Activated T-cell treated with anti-CD3 and anti-CD28 coated beads, Interleukin-2, amount 50 U/mL, for 72 hours (primary cell): ENCODE data around the gene MTURN. TPM values are rescaled to one million over a fixed set of nuclear protein-coding genes. Genes with fewer than 3 reads are reported as not detected.
"Not testable (repeated sequence)": the region's sequence is repeated elsewhere in the genome, so short reads cannot be mapped to it uniquely, and the experiment has no call there.

Source experiments
- ATAC-seq, 2 donors: fragments of 150-1000 bp; cut with Tn5 transposase; replicated peaks in 1 of 2; 2 replicates each; pipeline ENCODE4 v1.10.0; 2021; ENCODE audit warnings: moderate library complexity in 2 of 2, mild to moderate bottlenecking in 1 of 2
- DNase-seq, 2 donors: peaks; one replicate each; pipeline ENCODE4 v3.0.0; 2021 to 2022; ENCODE audit warnings: mixed read lengths in 1 of 2
- H3K27ac Mint-ChIP-seq: one replicate; pipeline ENCODE4 v1.8.0; 2022; ENCODE audit warnings: mild to moderate bottlenecking, moderate library complexity, mixed read lengths
- H3K27me3 Mint-ChIP-seq: one replicate; pipeline ENCODE4 v1.8.0; 2022; ENCODE audit warnings: low read depth, mixed read lengths
- H3K36me3 Mint-ChIP-seq, 2 donors: one replicate each; pipeline ENCODE4 v1.8.0; 2022; ENCODE audit warnings: mixed read lengths in 2 of 2, mild to moderate bottlenecking in 1 of 2; ENCODE audit not compliant: insufficient read depth in 2 of 2
- H3K4me1 Mint-ChIP-seq: one replicate; pipeline ENCODE4 v1.8.0; 2022; ENCODE audit warnings: low read depth, mixed read lengths
- H3K4me3 Mint-ChIP-seq, 2 donors: one replicate each; pipeline ENCODE4 v1.8.0; 2022; ENCODE audit warnings: mild to moderate bottlenecking in 2 of 2, mixed read lengths in 2 of 2, moderate library complexity in 2 of 2
- H3K9me3 Mint-ChIP-seq, 2 donors: one replicate each; pipeline ENCODE4 v1.8.0; 2022; ENCODE audit warnings: mixed read lengths in 2 of 2
- total RNA-seq, 2 donors: library from RNA; stranded (reverse); gene quantifications; one replicate each; pipeline ENCODE4 v1.2.3, GENCODE V29; 2022

The MTURN gene
- total RNA-seq: 1 to 10 TPM; 5.3 to 5.4 TPM

DNA sequence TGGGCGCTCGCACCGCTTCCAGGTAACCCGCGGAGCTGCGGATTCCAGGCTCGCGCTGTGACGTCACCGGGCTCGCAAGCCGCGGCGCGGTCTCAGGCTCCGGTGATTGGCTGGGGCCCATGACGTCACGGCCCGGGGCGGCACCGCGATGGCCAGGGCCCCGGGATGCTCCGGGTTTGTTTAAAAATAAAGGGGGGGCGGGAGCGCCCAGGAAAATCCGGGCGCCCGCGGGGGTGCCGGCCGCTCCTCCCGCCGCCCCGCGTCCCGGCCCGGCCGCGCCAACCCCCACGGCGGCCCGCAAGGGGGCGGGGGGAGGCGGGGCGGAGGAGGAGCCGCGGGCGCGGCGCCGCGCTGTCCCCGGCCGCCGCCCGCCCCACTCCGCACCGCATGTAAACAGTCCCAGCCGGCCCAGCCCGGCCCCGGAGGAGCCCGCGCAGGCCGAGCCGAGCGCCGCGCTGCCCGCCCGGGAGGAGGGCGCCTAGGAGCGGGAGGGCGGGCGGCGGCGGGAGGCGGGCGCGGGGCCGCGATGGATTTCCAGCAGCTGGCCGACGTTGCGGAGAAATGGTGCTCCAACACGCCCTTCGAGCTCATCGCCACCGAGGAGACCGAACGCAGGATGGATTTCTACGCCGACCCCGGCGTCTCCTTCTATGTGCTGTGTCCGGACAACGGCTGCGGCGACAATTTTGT, at the start of gene MTURN:
MTURN (plus strand) TSS at position 376 of the 690 bp plus-strand sequence; CDS start at position 527, 151 bp downstream.
- H3K36me3 Mint-ChIP-seq: peaks cover 0 to 3% of the 10 kb centered on the region in 2 donors
- peak; percentile 89 to 92 for ATAC-seq
- H3K4me3 Mint-ChIP-seq: peak within 1 kb of the TSS; percentile 89 to 90
- no peaks in the 10 kb centered on the region for H3K9me3 Mint-ChIP-seq
- peaks cover 20% of the 10 kb centered on the region for H3K27me3 Mint-ChIP-seq
- H3K27ac Mint-ChIP-seq: peak within 1 kb of the TSS; percentile 86
- DNase-seq: peak; percentile 87
- peaks cover 6% of the 10 kb centered on the region for H3K4me1 Mint-ChIP-seq

- Mint-ChIP-seq H3K27ac (no peak overlapping the region), H3K4me3 (no peak overlapping the region)
Observed at GRCh38 chr7:30086529-30086928, 48.3 kb upstream of the MTURN start.

DNA sequence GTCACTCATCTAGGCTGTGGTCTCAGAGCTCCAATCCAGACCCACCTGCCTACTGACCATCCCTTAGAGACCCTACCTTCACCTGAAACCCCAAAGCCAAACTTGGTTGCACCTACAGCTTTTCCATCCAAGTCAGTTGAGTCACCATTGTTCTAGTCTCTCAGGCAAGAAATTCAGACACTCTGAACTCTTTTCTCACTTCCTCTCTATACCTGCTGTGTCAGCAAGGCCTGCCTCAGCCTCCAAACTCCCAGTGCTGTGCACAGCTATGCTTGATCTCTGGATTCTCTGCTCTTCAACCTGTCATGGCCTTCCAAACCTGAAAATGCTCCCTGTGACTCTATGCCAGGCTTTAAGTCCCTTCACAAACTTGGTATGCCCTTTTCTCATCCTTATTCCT, 47.4 kb upstream of the MTURN start:
- Mint-ChIP-seq H3K27me3 (no peaks in the 10 kb centered on the region), H3K9me3 (no peaks in the 10 kb centered on the region), H3K27ac (no peak overlapping the region), H3K4me3 (no peak overlapping the region), H3K36me3 (no peaks in the 10 kb centered on the region), H3K4me1 (no peaks in the 10 kb centered on the region)
- ATAC-seq (no peak), DNase-seq (no peak)

More at GRCh38 chr7:30086529-30086928, 48.3 kb upstream of the MTURN start:
- ATAC-seq (no peak), DNase-seq (no peak)
- Mint-ChIP-seq H3K9me3 (no peaks in the 10 kb centered on the region), H3K36me3 (no peaks in the 10 kb centered on the region), H3K27me3 (no peaks in the 10 kb centered on the region), H3K4me1 (no peaks in the 10 kb centered on the region)

GRCh38 chr7:30088362-30088761, 46.4 kb upstream of the MTURN start:
- ATAC-seq (no peak), DNase-seq (no peak)
- no peaks in the 10 kb centered on the region for H3K27me3 Mint-ChIP-seq
- no peaks in the 10 kb centered on the region for H3K9me3 Mint-ChIP-seq
- no peak overlapping the region for H3K27ac Mint-ChIP-seq
- H3K4me3 Mint-ChIP-seq: no peak overlapping the region
- no peaks in the 10 kb centered on the region for H3K4me1 Mint-ChIP-seq
- H3K36me3 Mint-ChIP-seq: no peaks in the 10 kb centered on the region

DNA sequence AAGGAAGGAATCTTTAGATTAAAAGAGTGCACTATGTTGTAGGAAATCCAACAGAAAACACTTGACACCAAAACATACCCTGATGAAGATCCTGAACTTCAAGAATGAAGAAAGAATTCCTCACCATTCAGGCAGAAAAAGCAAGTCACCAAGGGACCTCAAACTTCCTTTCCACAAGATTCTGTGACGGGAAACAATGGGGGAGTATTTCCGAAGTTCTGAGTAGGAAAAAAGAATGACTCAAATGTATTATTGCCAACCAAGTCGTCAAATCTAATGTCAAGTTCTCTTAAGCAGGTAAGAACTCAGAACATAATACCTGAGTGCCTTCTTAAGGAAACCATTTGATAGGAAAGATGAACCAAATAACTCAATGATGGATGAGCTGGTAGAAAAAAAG, 44.7 kb upstream of the MTURN start:
- Mint-ChIP-seq H3K4me3 (no peak overlapping the region), H3K27ac (no peak overlapping the region), H3K9me3 (no peaks in the 10 kb centered on the region), H3K36me3 (no peaks in the 10 kb centered on the region), H3K27me3 (no peaks in the 10 kb centered on the region), H3K4me1 (no peaks in the 10 kb centered on the region)
- DNase-seq (no peak), ATAC-seq (no peak)

DNA sequence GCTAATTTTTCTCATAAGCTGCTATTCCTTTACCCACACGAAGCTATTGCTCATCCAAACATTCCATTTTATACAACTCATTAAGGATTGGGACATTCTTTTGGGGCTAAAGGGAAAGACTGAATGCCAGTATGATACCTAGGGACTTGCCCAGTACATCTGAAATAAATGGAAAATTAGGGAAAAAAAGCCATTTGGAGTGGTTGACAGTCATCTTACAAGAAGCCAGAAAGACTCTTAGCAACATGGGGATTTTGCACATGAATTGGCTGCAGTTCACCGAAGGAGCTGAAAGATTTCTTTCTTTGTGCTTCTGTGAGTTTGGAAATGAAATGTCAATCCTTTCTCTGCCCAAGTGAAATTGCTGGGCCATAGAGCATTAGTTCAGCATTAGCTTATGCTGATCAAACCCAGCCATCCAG, 43.3 kb upstream of the MTURN start:
- Mint-ChIP-seq H3K27me3 (no peaks in the 10 kb centered on the region), H3K4me3 (no peak overlapping the region), H3K27ac (no peak overlapping the region), H3K9me3 (no peaks in the 10 kb centered on the region), H3K36me3 (no peaks in the 10 kb centered on the region), H3K4me1 (no peaks in the 10 kb centered on the region)
- DNase-seq: no peak
- ATAC-seq: no peak

DNA sequence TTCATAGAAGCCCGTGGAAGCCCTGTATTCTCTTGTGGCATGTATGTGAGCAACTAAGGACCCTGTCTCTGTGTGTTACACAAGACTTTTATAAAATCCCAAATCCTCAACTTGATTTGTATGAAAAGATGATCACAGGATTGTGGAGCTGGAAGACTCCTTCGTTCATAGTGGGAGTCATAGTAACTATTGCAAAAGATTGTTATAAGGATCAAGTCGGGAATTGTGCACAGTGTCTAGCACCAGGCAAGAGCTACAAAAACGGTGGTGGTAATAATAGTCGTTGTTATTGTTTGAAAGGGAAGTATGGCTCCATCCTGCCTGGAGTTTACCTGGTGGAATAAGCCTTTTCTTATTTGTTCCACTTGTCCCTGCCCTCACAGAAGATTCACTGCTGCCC, 42.8 kb upstream of the MTURN start:
- H3K27me3 Mint-ChIP-seq: no peaks in the 10 kb centered on the region
- no peak overlapping the region for H3K27ac Mint-ChIP-seq
- no peak for ATAC-seq
- H3K36me3 Mint-ChIP-seq: no peaks in the 10 kb centered on the region
- no peak overlapping the region for H3K4me3 Mint-ChIP-seq
- H3K9me3 Mint-ChIP-seq: no peaks in the 10 kb centered on the region
- H3K4me1 Mint-ChIP-seq: no peaks in the 10 kb centered on the region
- DNase-seq: no peak

- no peak for ATAC-seq
- Mint-ChIP-seq H3K4me3 (no peak overlapping the region), H3K27ac (no peak overlapping the region), H3K27me3 (no peaks in the 10 kb centered on the region), H3K9me3 (peaks cover 0 to 3% of the 10 kb centered on the region in 2 donors), H3K4me1 (no peaks in the 10 kb centered on the region), H3K36me3 (peaks cover 3 to 7% of the 10 kb centered on the region in 2 donors)
- no peak for DNase-seq
Observed at GRCh38 chr7:30093420-30093952, 41.3 kb upstream of the MTURN start.

DNA sequence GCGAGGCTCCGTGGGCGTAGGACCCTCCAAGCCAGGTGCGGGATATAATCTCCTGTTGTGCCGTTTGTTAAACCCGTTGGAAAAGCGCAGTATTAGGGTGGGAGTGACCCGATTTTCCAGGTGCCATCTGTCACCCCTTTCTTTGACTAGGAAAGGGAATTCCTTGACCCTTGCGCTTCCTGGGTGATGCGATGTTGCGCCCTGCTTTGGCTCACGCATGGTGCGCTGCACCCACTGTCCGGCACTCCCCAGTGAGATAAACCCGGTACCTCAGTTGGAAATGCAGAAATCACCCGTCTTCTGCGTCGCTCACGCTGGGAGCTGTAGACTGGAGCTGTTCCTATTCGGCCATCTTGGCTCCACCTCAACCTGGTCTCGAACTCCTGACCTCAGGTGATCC, 36.2 kb upstream of the MTURN start:
- DNase-seq, H3K9me3 Mint-ChIP-seq, H3K27ac Mint-ChIP-seq, H3K4me3 Mint-ChIP-seq, H3K27me3 Mint-ChIP-seq, H3K4me1 Mint-ChIP-seq, ATAC-seq: not testable (repeated sequence)
- peaks cover 3 to 17% of the 10 kb centered on the region in 2 donors for H3K36me3 Mint-ChIP-seq

- H3K4me3 Mint-ChIP-seq: no peak overlapping the region
- H3K27me3 Mint-ChIP-seq: no peaks in the 10 kb centered on the region
- no peak overlapping the region for H3K27ac Mint-ChIP-seq
- H3K4me1 Mint-ChIP-seq: no peaks in the 10 kb centered on the region
- DNase-seq (no peak), ATAC-seq (no peak)
- H3K36me3 Mint-ChIP-seq: peaks cover 4 to 17% of the 10 kb centered on the region in 2 donors
- H3K9me3 Mint-ChIP-seq: peaks cover 0 to 3% of the 10 kb centered on the region in 2 donors
Observed at GRCh38 chr7:30102281-30102680, 32.5 kb upstream of the MTURN start.

DNA sequence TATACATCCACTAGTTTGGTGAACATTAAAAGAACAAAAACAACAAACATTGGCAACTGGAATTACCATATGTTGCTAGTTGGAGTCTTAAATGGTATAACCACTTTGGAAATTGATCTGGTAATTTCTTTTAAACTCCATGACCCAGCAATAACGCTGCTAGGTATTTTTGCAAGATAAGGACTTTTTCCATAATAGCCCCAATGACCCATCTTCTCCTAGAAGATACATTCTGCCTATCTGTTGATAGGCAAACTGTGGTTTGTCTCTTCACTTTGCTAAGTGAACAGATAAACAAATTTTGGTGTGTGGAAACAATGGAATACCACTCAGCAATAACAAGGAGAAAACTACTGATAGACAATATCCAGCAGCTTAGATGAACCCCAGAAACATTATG, 30.6 kb upstream of the MTURN start:
- Mint-ChIP-seq H3K4me3 (no peak overlapping the region), H3K9me3 (no peaks in the 10 kb centered on the region), H3K4me1 (no peaks in the 10 kb centered on the region), H3K36me3 (peaks cover 1 to 6% of the 10 kb centered on the region in 2 donors), H3K27me3 (no peaks in the 10 kb centered on the region), H3K27ac (no peak overlapping the region)
- no peak for DNase-seq
- no peak for ATAC-seq

GRCh38 chr7:30112103-30112713, 22.6 kb upstream of the MTURN start:
- Mint-ChIP-seq H3K27ac (no peak overlapping the region), H3K27me3 (no peaks in the 10 kb centered on the region), H3K4me3 (no peak overlapping the region), H3K9me3 (peaks cover 9% of the 10 kb centered on the region in 2 donors), H3K4me1 (no peaks in the 10 kb centered on the region), H3K36me3 (peaks cover 9 to 19% of the 10 kb centered on the region in 2 donors)
- ATAC-seq (peak; percentile 56 to 78), DNase-seq (peak in 1 of 2 donors; percentile 9)

DNA sequence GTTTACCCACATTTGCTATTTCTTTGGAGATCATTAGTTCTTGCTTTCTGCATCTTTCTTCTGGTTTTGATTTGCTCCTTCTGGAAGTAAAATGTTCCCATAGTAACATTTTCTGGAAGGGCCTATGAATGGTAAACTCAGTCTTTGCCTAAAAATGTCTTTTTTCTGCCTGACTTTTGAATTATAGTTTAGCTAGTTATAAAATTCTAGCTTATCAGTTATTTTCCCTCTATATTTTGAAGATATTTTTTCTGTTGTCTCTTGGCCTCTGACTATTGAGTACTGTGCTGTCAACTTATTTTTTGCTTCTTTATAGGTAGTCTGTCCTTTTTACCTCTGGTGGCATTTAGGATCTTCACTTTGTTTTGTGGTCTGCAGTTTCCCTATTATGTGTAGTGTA, 21.6 kb upstream of the MTURN start:
- no peak overlapping the region for H3K27ac Mint-ChIP-seq
- no peaks in the 10 kb centered on the region for H3K27me3 Mint-ChIP-seq
- DNase-seq: no peak
- H3K36me3 Mint-ChIP-seq: peaks cover 9 to 19% of the 10 kb centered on the region in 2 donors
- peaks cover 9% of the 10 kb centered on the region in 2 donors for H3K9me3 Mint-ChIP-seq
- ATAC-seq: no peak
- H3K4me1 Mint-ChIP-seq: no peaks in the 10 kb centered on the region
- no peak overlapping the region for H3K4me3 Mint-ChIP-seq
